Duodenal mucosa (tissue), 2 donors: ENCODE measurements around the gene ADGB.
"Not testable (repeated sequence)": the region's sequence is repeated elsewhere in the genome, so short reads cannot be mapped to it uniquely, and the experiment has no call there.

ENCODE experiments used
- H3K27ac ChIP-seq: one replicate; pipeline ENCODE4 v1.7.0; 2013; ENCODE audit warnings: low read depth, low read length
- H3K27me3 ChIP-seq, 2 donors: one replicate each; pipeline ENCODE4 v1.7.0; 2013; ENCODE audit warnings: low read length in 2 of 2, control low read depth in 1 of 2; ENCODE audit not compliant: insufficient read depth in 2 of 2, control insufficient read depth in 1 of 2
- H3K36me3 ChIP-seq, 2 donors: one replicate each; pipeline ENCODE4 v1.7.0; 2013; ENCODE audit warnings: low read length in 2 of 2, control low read depth in 1 of 2; ENCODE audit not compliant: insufficient read depth in 2 of 2, control insufficient read depth in 1 of 2
- H3K4me1 ChIP-seq, 2 donors: one replicate each; pipeline ENCODE4 v1.7.0; 2013; ENCODE audit warnings: low read length in 2 of 2, control low read depth in 1 of 2; ENCODE audit not compliant: insufficient read depth in 2 of 2, control insufficient read depth in 1 of 2
- H3K4me3 ChIP-seq, 2 donors: one replicate each; pipeline ENCODE4 v1.7.0; 2013; ENCODE audit warnings: low read length in 2 of 2, low read depth in 1 of 2
- H3K9ac ChIP-seq, 2 donors: one replicate each; pipeline ENCODE4 v1.7.0; 2013; ENCODE audit warnings: low read length in 2 of 2, low read depth in 1 of 2
- H3K9me3 ChIP-seq, 2 donors: one replicate each; pipeline ENCODE4 v1.7.0; 2013; ENCODE audit warnings: low read length in 2 of 2, control low read depth in 1 of 2; ENCODE audit not compliant: control insufficient read depth in 1 of 2

The ADGB gene

DNA sequence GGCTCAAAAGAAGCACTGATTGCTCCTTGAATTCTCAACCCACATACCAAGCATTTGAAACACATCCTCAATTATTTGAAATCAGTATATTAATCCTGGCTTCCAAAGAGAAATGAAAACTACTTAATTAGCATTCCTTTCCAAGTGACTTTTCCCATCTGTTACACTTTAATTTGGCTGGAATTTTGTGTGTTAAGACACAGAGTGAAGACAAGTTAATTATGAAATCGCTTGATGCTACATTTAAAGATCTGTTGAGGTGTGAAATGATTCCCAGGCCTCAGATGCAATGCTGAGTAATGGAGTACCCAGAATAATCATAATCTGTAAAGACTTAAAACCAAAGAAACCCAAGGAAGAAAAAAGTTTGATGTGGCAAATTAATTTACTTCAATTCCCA, 241.4 kb downstream of the ADGB start:
- Histone ChIP-seq H3K27ac (no peak overlapping the region), H3K9me3 (no peaks in the 10 kb centered on the region), H3K27me3 (no peaks in the 10 kb centered on the region), H3K4me3 (no peak overlapping the region), H3K9ac (no peak overlapping the region), H3K36me3 (no peaks in the 10 kb centered on the region), H3K4me1 (no peaks in the 10 kb centered on the region)

DNA sequence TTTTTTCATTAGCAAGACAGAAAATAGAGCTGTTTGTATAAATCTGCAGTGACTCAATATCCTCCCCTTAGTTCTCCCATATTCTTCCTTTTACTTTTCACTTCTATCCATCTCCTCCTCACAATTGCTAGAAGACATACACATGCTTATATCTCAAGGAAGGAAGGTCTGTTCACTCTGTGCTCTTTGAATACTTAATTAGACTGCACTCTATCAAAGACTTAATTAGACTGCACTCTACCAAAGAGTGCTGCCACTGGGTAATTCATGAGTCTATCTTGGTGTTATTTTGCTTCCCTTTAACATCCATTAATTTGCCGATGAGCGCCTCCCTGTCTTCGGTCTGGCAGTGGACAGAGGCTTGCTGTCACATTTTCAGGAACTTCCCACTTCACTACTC, 241.9 kb downstream of the ADGB start:
- H3K36me3 ChIP-seq = no peaks in the 10 kb centered on the region
- no peak overlapping the region for H3K27ac ChIP-seq

GRCh38 chr6:146847426-146847825, 248.7 kb downstream of the ADGB start:
- Histone ChIP-seq H3K27ac (no peak overlapping the region), H3K4me1 (no peaks in the 10 kb centered on the region), H3K4me3 (no peak overlapping the region), H3K9ac (no peak overlapping the region), H3K9me3 (no peaks in the 10 kb centered on the region), H3K27me3 (no peaks in the 10 kb centered on the region), H3K36me3 (no peaks in the 10 kb centered on the region)

More for the DNA sequence above, 241.9 kb downstream of the ADGB start:
- Histone ChIP-seq H3K4me1 (no peaks in the 10 kb centered on the region), H3K9me3 (no peaks in the 10 kb centered on the region), H3K9ac (no peak overlapping the region), H3K27me3 (no peaks in the 10 kb centered on the region), H3K4me3 (no peak overlapping the region)

DNA sequence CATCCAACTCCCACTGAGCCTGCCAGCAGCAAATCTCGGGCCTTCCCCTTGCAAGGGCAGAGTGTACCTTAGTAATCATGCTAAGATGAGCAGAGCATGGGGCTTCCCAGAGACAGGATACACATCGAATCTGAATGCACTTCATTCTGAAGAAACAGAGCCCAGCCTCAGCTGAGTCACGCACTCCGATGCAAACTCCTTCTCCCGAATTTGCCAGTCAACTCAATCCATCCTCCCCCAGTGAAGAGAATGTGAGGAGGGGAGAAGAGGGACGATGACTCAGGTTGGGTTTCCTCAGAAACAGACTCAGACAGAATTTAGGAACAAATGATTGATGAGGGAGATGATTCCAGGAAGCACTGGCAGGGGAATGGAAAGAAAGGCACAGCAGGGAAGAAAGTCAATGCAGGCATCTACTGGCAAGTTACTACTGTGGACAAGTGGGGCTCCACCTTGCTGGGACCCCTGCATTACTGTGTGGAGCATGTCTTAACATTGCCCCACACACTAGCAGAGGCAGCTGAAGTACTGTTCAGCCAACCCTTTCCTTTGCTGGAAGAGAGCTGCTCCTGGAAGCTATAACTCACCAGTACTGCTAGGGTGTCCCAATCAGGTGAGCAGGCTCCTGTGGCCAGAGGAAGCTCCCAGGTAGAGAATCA, 251.6 kb downstream of the ADGB start:
- Histone ChIP-seq H3K4me3 (no peak overlapping the region), H3K36me3 (no peaks in the 10 kb centered on the region), H3K27ac (no peak overlapping the region), H3K27me3 (no peaks in the 10 kb centered on the region), H3K4me1 (no peaks in the 10 kb centered on the region), H3K9ac (no peak overlapping the region), H3K9me3 (no peaks in the 10 kb centered on the region)

- no peaks in the 10 kb centered on the region for H3K4me1 ChIP-seq
- no peak overlapping the region for H3K27ac ChIP-seq
- no peaks in the 10 kb centered on the region for H3K9me3 ChIP-seq
- no peak overlapping the region for H3K4me3 ChIP-seq
- H3K9ac ChIP-seq = no peak overlapping the region
- no peaks in the 10 kb centered on the region for H3K27me3 ChIP-seq
- H3K36me3 ChIP-seq = no peaks in the 10 kb centered on the region
These were observed 252.2 kb downstream of the ADGB start for GRCh38 chr6:146850981-146851380.

DNA sequence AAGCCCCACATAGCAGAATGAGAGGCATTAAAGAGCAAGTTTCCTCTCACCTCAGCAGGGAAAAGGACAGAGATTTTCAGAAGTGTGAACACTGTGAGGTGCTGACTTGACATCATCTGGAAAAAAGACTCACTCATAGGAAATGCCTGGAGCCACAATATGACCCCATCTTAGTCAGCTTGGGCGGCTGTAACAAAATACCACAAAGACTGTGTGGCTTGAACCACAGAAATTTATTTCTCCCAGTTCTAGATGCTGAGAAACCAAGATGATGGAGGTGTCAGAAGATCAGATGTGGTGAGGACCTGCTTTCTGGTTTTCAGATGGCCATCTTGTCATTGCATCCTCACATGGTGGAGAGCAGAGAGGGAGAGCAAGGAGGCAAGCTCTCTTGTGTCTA, 253.1 kb downstream of the ADGB start:
- no peak overlapping the region for H3K4me3 ChIP-seq
- no peaks in the 10 kb centered on the region for H3K9me3 ChIP-seq
- no peak overlapping the region for H3K27ac ChIP-seq
- H3K4me1 ChIP-seq = no peaks in the 10 kb centered on the region
- H3K27me3 ChIP-seq = no peaks in the 10 kb centered on the region
- H3K9ac ChIP-seq = no peak overlapping the region
- no peaks in the 10 kb centered on the region for H3K36me3 ChIP-seq

GRCh38 chr6:146854521-146855255, 255.9 kb downstream of the ADGB start:
- not testable (repeated sequence) for H3K36me3 ChIP-seq, H3K9me3 ChIP-seq, H3K27me3 ChIP-seq, H3K4me3 ChIP-seq, H3K9ac ChIP-seq, H3K4me1 ChIP-seq, H3K27ac ChIP-seq

DNA sequence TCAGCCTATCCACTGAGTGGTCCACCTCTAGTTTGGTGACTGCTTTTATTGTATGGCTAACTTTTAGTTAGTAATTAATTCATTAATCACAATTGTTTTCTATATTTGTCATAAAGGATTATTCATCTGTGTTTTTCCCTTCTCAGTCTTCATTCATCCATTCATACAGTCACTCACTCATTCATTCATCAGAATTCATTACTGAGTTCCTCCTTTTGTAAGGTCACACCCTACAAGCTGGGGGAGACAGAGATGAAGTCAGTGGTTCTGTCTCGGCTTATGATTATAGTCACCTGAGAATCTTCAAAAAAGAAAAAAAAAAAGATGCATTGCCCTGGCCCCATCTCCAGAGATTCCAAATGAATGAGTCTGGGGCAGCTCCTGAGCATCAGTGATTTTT, 257.1 kb downstream of the ADGB start:
- no peak overlapping the region for H3K9ac ChIP-seq
- H3K27me3 ChIP-seq = no peaks in the 10 kb centered on the region
- no peak overlapping the region for H3K4me3 ChIP-seq
- no peak overlapping the region for H3K27ac ChIP-seq
- no peaks in the 10 kb centered on the region for H3K9me3 ChIP-seq
- H3K36me3 ChIP-seq = no peaks in the 10 kb centered on the region
- peaks cover 0 to 2% of the 10 kb centered on the region in 2 donors for H3K4me1 ChIP-seq

DNA sequence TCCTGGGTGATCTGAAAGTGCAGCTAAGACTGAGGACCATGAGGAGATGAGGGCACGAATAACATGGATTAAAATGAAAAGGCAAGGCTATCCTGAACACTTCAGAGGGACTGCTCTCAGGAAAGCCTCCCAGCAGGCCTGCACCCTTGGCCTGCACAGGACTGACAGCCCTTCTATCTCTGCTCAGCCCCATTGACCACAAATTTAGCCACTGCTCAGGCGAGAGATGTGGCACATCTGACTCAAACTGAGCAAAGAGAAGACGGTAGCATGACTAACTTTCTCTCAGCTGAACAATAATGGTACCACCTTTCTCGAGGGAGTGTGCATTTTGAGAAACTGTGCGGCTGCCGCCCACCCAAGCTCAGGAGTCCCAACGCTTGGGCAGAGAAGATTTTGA, 257.5 kb downstream of the ADGB start:
- H3K27ac ChIP-seq = no peak overlapping the region
- no peaks in the 10 kb centered on the region for H3K9me3 ChIP-seq
- peaks cover 0 to 2% of the 10 kb centered on the region in 2 donors for H3K4me1 ChIP-seq
- no peak overlapping the region for H3K4me3 ChIP-seq
- H3K27me3 ChIP-seq = no peaks in the 10 kb centered on the region
- no peaks in the 10 kb centered on the region for H3K36me3 ChIP-seq
- H3K9ac ChIP-seq = no peak overlapping the region

DNA sequence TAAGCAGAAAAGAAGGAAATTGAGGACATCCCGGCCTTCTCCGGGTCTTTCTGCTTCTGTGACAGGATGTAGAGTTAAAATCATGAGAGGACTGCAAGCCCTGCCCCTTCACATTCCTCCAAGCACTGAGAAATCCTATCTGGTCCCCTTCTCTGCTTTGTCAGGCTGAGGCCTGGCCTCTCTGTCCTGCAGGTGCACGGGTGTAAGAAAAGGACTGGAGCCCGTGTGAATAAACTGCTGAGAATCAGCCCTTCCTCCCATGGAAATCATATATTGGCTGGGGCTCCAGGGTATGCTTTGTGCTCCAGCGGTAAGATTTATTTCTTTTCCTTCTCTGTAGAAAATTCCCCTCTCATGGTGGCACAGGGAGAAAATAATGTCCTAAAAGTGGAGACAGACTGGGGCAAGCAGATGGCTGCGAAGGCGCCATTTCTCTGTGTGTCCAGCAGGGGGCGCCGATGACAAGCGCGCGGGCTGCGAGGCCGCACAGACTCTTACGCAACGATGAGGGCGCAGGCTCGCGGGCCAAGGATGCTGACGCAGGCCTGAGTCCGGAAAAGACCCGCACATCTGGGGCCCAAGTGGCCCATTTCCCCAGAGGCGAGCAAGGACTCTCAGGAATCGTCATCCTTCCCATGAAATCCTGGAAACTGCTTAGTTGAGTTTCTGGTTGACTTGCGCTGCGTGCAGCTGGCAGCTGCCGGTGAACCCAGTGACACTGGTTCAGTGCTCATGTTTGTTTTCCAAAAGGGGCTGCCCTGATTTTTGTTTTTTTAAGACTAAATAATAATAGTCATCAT, 258.6 kb downstream of the ADGB start:
- Histone ChIP-seq H3K4me1 (peaks cover 0 to 2% of the 10 kb centered on the region in 2 donors), H3K36me3 (no peaks in the 10 kb centered on the region), H3K27ac (no peak overlapping the region), H3K9me3 (no peaks in the 10 kb centered on the region), H3K4me3 (peak overlapping the region; percentile 33 to 61), H3K9ac (peak overlapping the region in 1 of 2 donors; percentile 22), H3K27me3 (no peaks in the 10 kb centered on the region)
